ENCODE results near the gene TBX6.

Gene TBX6

GRCh38 chr16:30087181-30087898 is 4.4 kb downstream of the TBX6 start:
- DNase-seq (ENCODE audit: low read depth in 1 of 2, low spot score in 1 of 2), result no peak

GRCh38 chr16:30086291-30087140 is 5.2 kb downstream of the TBX6 start:
- no peak for DNase-seq (ENCODE audit: low read depth in 1 of 2, low spot score in 1 of 2)

- DNase-seq (ENCODE audit: low read depth in 1 of 2, low spot score in 1 of 2), result no peak
Measured at GRCh38 chr16:30085820-30086219, 5.9 kb downstream of the TBX6 start.

DNA sequence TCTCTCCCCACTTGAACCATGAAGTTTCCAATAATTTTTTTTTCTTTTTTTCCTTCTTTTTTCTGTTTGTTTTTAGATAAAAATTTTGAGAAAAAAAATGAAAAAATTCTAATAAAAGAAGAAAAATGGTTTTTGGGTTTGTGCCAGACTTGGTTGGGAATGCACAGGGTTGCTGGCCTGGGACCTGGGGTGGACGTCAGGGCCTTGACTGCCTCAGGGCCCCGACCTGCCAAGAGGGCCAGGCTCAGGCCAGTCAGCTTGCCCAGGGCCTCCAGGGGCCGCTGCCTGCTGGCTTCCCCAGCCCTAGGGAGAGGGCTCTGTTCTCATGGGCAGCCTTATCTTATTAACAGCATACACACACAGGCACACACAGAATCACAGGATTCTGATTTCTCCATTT is 6.5 kb downstream of the TBX6 start:
- no peak for DNase-seq (ENCODE audit: low read depth in 1 of 2, low spot score in 1 of 2)

DNA sequence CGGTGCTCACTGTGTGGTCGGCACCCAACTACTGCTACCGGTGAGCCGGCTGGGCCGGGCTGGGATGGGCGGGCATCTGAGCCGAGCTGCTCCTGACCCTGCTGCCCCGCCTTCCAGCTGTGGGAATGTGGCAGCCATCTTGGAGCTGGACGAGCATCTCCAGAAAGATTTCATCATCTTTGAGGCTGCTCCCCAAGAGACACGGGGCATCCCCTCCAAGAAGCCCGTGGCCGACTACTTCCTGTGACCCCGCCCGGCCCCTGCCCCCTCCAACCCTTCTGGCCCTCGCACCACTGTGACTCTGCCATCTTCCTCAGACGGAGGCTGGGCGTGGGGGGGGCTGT is 6.9 kb downstream of the TBX6 start:
- no peak for DNase-seq (ENCODE audit: low read depth in 1 of 2, low spot score in 1 of 2)

GRCh38 chr16:30084096-30084815 is 7.5 kb downstream of the TBX6 start:
- no peak for DNase-seq (ENCODE audit: low read depth in 1 of 2, low spot score in 1 of 2)

GRCh38 chr16:30083216-30084055 is 8.3 kb downstream of the TBX6 start:
- no peak for DNase-seq (ENCODE audit: low read depth in 1 of 2, low spot score in 1 of 2)

DNA sequence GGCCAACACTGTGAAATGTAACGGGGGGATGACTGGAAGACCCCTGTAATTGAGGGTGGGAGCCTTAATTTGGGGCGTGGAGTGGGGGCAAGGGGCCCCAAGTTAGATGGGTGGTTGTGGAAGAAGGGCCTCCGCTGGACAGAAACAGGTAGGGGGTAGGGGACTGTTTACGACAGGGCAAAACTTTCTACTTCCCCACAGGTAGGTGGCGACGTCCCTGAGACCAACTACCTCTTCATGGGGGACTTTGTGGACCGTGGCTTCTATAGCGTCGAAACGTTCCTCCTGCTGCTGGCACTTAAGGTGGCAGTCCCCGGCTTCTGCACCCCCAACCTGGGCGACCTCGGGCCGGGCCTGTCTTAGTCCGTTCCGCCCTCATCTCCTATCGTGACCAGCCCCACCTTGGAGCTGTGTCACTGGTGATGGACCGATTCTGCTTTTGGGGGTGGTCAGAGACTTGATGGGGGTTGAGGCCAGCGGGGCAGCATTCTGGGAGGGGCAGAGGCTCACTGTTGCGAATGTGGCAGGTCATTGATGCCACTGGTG is 9.1 kb downstream of the TBX6 start:
- DNase-seq (ENCODE audit: low read depth in 1 of 2, low spot score in 1 of 2), result no peak

- no peak for DNase-seq (ENCODE audit: low read depth in 1 of 2, low spot score in 1 of 2)
Measured at GRCh38 chr16:30079480-30079879, 12.2 kb downstream of the TBX6 start.

DNA sequence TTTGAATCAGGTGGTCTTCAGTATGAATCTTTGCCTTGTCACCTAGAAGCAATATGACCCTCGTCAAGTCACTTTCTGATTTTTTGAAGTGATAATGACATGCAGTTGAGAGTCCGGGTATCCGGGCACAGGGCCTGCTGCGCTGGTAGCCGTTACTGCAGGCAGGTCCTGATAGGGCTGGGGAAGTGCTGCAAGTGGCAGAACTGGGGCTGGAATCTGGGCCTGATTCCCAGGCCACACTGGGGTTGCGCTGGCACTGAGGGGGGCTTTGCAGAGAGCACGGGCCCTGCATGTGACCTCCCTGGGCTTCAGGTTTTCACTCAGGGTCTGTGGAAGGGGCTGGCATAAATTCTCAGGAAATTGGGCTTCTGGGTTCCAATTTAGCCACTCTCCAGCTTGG is 13.0 kb downstream of the TBX6 start:
- no peak for DNase-seq (ENCODE audit: low read depth in 1 of 2, low spot score in 1 of 2)

DNA sequence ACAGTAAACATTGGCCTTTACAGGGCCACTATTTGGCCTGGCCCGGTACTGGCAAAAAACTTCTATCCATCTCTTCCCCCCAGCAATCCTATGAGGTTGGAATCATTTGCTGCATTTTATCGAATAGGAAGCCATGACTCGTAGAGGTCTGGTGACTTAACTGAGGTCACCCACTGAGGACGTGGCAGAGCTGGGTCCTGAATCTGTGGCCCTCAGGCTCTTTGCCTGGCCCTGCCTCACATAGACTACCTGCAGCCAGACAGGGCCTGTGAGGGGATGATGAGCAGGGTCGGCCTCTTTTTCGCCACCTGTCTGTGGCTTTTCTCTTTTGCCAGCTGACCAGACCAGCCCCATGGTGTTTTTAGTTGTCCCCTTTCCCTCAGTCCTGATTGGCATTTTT is 14.1 kb downstream of the TBX6 start:
- no peak for DNase-seq (ENCODE audit: low read depth in 1 of 2, low spot score in 1 of 2)

DNA sequence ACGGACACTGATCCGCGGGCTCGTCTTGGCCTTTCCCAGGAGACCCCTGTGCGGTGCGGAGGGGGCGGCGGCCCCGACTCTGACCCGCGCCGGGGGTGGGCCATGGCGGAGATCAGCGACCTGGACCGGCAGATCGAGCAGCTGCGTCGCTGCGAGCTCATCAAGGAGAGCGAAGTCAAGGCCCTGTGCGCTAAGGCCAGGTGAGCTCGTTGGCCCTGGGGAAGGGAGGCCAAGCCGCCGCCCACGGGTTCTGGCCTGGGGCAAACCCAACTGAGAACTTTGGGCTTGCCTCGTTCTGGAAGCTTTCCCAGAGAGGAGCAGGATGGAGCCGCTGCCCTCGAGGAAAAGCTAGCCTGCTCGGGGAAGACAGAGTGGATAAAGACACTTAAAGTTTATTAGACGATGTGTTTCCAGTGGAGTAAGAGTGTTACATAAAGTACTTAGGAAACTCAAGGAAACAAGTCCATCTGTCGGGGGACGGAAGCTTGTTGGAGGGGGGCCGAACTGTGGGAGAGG is 15.4 kb downstream of the TBX6 start:
- no peak for DNase-seq (ENCODE audit: low read depth in 1 of 2, low spot score in 1 of 2)

- DNase-seq (ENCODE audit: low read depth in 1 of 2, low spot score in 1 of 2), result peak; percentile 78 to 85
Measured at GRCh38 chr16:30075503-30076275, 16.0 kb downstream of the TBX6 start, which contains the start of gene PPP4C. Gene PPP4C (plus strand): TSS chr16:30075994. CDS start chr16:30076378, 384 bp downstream.

DNA sequence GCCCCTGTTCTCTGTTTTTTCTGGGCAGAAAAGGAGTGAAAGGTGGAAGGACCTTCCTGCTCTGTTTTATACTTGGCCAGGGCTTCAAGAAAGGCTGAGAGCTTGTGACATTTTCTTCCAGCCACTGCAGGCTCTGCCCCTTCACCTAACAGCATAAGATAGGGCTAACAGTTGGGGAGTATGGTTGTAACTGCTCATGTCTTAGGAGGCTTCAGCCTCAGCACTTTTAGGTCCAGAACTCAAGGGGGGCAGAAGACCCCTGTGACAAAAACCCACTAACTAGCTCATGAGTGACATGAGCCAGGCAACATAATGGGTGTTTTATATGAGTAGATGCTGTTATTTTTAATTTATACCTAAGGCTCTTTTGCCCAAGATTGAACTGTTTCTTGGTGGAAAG is 21.2 kb downstream of the TBX6 start:
- DNase-seq (ENCODE audit: low read depth in 1 of 2, low spot score in 1 of 2), result no peak

DNA sequence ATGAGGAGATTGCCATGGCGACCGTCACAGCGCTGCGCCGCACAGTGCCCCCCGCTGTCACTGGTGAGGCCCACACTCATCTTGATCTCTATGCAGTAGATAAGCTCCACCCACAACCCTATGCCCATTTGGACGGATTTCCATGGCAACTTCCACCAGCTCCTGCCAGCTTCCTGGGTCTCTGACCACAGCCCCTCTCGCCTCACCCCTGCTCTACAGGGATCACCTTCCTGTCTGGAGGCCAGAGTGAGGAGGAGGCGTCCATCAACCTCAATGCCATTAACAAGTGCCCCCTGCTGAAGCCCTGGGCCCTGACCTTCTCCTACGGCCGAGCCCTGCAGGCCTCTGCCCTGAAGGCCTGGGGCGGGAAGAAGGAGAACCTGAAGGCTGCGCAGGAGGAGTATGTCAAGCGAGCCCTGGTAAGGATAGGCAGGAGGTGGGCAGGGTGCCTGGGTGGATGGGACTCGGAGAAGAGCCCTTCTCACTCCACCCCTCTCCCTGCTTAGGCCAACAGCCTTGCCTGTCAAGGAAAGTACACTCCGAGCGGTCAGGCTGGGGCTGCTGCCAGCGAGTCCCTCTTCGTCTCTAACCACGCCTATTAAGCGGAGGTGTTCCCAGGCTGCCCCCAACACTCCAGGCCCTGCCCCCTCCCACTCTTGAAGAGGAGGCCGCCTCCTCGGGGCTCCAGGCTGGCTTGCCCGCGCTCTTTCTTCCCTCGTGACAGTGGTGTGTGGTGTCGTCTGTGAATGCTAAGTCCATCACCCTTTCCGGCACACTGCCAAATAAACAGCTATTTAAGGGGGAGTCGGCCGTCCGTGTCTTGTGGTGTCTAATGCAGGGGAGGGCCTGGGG is 21.9 kb downstream of the TBX6 start:
- DNase-seq (ENCODE audit: low read depth in 1 of 2, low spot score in 1 of 2), result no peak

GRCh38 chr16:30068750-30069610 is 22.7 kb downstream of the TBX6 start:
- DNase-seq (ENCODE audit: low read depth in 1 of 2, low spot score in 1 of 2), result peak in 1 of 2 donors; percentile 33

GRCh38 chr16:30068333-30068732 is 23.4 kb downstream of the TBX6 start:
- DNase-seq (ENCODE audit: low read depth in 1 of 2, low spot score in 1 of 2), result no peak

GRCh38 chr16:30067584-30067916 is 24.2 kb downstream of the TBX6 start:
- DNase-seq (ENCODE audit: low read depth in 1 of 2, low spot score in 1 of 2), result no peak
